Measurements from ENCODE around the gene VPS35L.

- TF ChIP-seq GATA2 (IDR thresholded peaks at IDR 0.05; ENCODE audit: low read depth, low read length): no peak
- no peak for TF ChIP-seq GATA3 (IDR thresholded peaks at IDR 0.05; ENCODE audit: low read depth, low read length)
Measured at GRCh38 chr16:19707569-19708295, 152.2 kb downstream of the VPS35L start.

All from SH-SY5Y (cell line).